ENCODE measurements around the gene MX1.
"Not testable (repeated sequence)": the region's sequence is repeated elsewhere in the genome, so short reads cannot be mapped to it uniquely, and the experiment has no call there.

The MX1 gene

GRCh38 chr21:41407541-41408460, 18.2 kb upstream of the MX1 start:
- DNase-seq, result no peak

GRCh38 chr21:41410361-41410760, 15.7 kb upstream of the MX1 start:
- DNase-seq, result no peak

- no peak for DNase-seq
These were observed 15.1 kb upstream of the MX1 start for GRCh38 chr21:41410767-41411448.

- DNase-seq, result no peak
These were observed 14.5 kb upstream of the MX1 start for GRCh38 chr21:41411449-41412089.

- not testable (repeated sequence) for DNase-seq
These were observed 8.5 kb upstream of the MX1 start for GRCh38 chr21:41417505-41417904.

GRCh38 chr21:41418393-41418792, 7.6 kb upstream of the MX1 start:
- no peak for DNase-seq

DNA sequence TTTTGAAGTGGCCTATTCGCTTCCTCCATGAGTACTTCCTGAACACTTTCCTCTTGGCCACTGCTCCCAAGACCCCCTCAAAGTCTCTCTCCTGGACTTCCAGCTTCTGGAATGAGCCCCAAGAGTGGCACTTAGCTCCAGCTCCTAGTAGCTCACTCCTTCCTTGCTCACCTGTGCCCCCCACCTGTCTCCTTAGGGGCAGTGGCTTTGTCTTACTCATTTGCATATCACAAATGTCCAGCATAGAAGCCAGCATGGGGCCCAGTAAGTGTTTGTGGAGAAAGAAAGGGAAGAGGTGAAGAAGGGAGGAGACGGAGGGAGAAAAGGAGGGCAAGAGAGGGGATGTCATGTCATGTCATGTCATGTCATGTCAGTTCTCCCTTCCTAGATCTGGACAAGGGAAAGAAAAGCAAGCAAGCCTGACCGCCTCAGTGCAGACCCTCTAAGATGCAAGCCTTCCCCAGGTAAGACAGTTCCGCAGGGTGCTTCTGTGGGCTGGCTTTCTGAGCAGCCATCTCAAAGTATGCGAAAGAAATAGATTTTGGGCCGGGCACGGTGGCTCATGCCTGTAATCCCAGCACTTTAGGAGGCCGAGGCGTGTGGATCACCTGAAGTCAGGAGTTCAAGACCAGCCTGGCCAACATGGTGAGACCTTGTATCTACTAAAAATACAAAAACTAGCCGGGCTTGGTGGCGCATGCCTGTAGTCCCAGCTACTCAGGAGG, 6.9 kb upstream of the MX1 start:
- no peak for DNase-seq

- DNase-seq, result no peak
These were observed 5.8 kb upstream of the MX1 start for GRCh38 chr21:41419921-41420862.

DNA sequence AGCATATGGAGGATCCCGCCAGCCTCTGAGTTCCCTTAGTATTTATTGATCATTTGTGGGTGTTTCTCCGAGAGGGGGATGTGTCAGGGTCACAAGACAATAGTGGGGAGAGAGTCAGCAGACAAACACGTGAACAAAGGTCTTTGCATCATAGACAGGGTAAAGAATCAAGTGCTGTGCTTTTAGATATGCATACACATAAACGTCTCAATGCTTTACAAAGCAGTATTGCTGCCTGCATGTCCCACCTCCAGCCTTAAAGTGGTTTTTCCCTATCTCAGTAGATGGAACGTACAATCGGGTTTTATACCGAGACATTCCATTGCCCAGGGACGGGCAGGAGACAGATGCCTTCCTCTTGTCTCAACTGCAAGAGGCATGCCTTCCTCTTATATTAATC, 5.0 kb upstream of the MX1 start:
- not testable (repeated sequence) for DNase-seq

DNA sequence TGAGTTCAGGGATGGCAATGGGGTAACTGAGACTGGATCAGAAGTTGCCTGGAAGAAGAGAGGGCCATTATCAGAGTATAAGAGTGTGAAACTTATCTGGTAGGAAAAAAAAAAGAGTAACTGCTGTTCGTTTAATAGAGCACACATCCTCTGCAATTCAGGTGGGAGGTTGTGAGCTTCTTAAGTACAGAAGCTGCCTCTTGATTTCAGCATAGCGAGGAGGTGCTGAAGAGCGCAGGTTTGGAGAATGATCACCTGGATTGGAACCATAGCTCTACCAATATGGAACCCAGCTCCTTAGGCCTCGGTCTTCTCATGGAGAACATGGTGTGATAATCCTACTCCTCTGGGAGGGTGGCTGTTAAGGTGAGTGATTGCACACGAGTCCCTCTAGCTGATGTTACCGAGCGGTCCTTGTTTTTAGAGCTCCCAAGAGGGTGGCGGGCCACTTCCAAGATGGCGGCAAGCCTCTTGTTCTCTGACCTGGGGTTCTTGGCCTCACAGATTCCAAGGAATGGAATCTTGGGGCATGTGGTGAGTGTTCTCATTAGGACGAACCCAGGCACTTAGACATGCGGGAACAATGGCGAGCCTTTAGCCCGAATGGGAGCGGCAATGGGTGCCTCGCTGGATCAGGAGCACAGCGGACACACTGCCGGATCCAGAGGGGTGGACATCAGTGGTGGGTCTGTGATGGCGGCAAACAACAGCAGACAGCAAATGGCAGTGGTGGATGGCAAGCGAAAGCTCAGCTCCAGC, 3.3 kb upstream of the MX1 start:
- DNase-seq, result no peak

DNA sequence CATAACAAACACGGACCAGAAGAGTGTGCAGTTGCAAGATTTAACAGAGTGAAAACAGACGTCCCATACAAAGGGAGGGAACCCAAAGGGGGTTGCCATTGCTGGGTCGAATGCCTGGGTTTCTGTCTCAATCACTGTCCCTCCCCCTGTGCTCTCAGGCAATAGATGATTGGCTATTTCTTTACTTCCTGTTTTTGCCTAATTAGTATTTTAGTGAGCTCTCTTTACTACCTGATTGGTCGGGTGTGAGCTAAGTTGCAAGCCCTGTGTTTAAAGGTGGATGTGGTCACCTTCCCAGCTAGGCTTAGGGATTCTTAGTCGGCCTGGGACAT, 2.8 kb upstream of the MX1 start:
- not testable (repeated sequence) for DNase-seq

- DNase-seq, result no peak
These were observed 468 bp upstream of the MX1 start for GRCh38 chr21:41425588-41425953.

- DNase-seq, result no peak
These were observed 801 bp downstream of the MX1 start for GRCh38 chr21:41426676-41427404.

- no peak for DNase-seq
These were observed 1.5 kb downstream of the MX1 start for GRCh38 chr21:41427556-41427955.

GRCh38 chr21:41428311-41428710, 2.3 kb downstream of the MX1 start:
- DNase-seq, result no peak

GRCh38 chr21:41428847-41429246, 2.8 kb downstream of the MX1 start:
- no peak for DNase-seq

DNA sequence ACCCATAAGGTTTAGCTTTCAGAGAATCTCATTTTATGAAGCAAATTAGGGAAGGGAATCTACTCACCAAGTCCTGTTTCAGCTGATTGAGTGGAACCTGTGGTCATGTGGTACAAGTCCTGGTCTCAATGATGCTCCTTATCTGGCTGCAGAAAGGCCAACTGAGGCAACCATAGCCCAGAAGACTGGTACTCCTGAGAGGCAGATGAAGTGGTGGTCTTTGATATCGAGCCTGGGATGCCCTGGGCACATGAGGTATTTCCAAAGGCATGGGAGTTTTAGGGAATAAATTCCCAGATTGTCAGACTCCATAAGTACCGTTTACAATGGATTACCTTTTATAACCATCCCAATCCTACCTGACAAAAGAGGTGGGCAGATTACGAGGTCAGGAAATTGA, 3.3 kb downstream of the MX1 start:
- DNase-seq, result no peak

GRCh38 chr21:41429925-41430491, 4.0 kb downstream of the MX1 start:
- DNase-seq, result no peak

DNA sequence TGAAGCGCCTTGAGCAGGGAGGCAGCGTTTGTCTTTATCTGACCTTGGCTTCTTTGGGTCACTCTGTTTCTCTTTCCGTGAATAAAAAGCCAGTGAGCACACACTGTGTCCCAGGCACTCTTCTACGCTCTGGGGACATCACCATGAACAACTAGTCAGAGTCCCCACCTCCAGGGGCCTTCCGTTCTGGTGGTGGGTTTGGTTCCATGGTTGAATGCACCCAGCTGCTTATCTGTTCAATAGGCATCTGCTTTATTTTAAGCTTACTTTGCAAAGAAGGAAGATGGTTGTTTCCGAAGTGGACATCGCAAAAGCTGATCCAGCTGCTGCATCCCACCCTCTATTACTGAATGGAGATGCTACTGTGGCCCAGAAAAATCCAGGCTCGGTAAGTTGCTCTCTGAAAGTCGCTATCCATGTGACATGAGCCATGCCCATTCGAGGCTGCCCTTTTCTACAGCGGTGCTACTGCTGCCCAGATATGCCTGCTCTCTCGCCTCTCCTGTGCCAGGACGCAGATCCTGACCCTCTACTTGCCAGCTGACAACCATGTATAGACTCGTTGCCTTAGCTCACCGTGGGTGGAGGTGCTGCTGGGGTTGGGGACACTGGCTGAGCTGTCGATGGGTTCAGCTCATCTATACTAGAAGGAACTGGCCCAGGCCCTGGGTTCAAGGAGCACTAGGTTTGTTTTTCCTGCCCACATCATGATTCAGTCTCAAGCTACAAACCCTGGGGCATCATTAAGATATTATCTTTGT, 5.9 kb downstream of the MX1 start:
- no peak for DNase-seq

Measured in NCI-H446 (cell line).